SK-N-SH treated with all-trans-retinoic acid at 6 μM for 48 hours (cell line): ENCODE data around the gene SGIP1.

Experiments
- ATAC-seq: fragments of 200-7000 bp; cut with Tn5 transposase; 3 replicates; pipeline ENCODE4 v1.9.1; 2020; ENCODE audit warnings: mild to moderate bottlenecking, moderate library complexity
- ARNTL ChIP-seq: fragments of 450-650 bp; formaldehyde crosslinking; IDR thresholded peaks from 2 replicates; pipeline ENCODE4 v1.5.0; 2020; ENCODE audit warnings: low read depth, mild to moderate bottlenecking, moderate library complexity, borderline replicate concordance
- BACH2 ChIP-seq: fragments of 250-450 bp; sonication (Bioruptor Pico); IDR thresholded peaks from 2 replicates; pipeline ENCODE4 v1.9.0; 2021; ENCODE audit warnings: mild to moderate bottlenecking, borderline replicate concordance
- CREB5 ChIP-seq: fragments of 250-450 bp; sonication (Bioruptor Pico); IDR thresholded peaks from 2 replicates; pipeline ENCODE4 v1.5.1; 2020; ENCODE audit warnings: low read depth, mild to moderate bottlenecking, moderate library complexity
- CSDC2 ChIP-seq: fragments of 250-450 bp; sonication (Bioruptor Pico); IDR thresholded peaks from 2 replicates; pipeline ENCODE4 v1.5.0; 2020; ENCODE audit warnings: mild to moderate bottlenecking, moderate library complexity
- ESRRG ChIP-seq: fragments of 250-450 bp; sonication (Bioruptor Pico); IDR thresholded peaks from 2 replicates; pipeline ENCODE4 v1.6.1; 2021; ENCODE audit warnings: mild to moderate bottlenecking
- GLIS3 ChIP-seq: fragments of 250-450 bp; sonication (Bioruptor Pico); IDR thresholded peaks from 2 replicates; pipeline ENCODE4 v1.5.0; 2020; ENCODE audit warnings: mild to moderate bottlenecking, moderate library complexity
- ISL1 ChIP-seq: fragments of 250-450 bp; sonication (Bioruptor Pico); IDR thresholded peaks from 2 replicates; pipeline ENCODE4 v2.1.2; 2022; ENCODE audit warnings: mild to moderate bottlenecking, moderate library complexity
- OSR1 ChIP-seq: fragments of 250-450 bp; sonication (Bioruptor Pico); IDR thresholded peaks from 2 replicates; pipeline ENCODE4 v1.8.0; 2022; ENCODE audit warnings: moderate library complexity, mild to moderate bottlenecking, inconsistent platforms
- PATZ1 ChIP-seq: fragments of 250-450 bp; sonication (Bioruptor Pico); IDR thresholded peaks from 2 replicates; pipeline ENCODE4 v1.8.0; 2020; ENCODE audit warnings: mild to moderate bottlenecking, moderate library complexity, borderline replicate concordance
- POU6F1 ChIP-seq: fragments of 250-450 bp; sonication (Bioruptor Pico); IDR thresholded peaks from 2 replicates; pipeline ENCODE4 v1.8.0; 2021; ENCODE audit warnings: low read depth, mild to moderate bottlenecking, moderate library complexity, borderline replicate concordance
- PPARA ChIP-seq: fragments of 250-450 bp; sonication (Bioruptor Pico); IDR thresholded peaks from 2 replicates; pipeline ENCODE4 v1.5.0; 2020; ENCODE audit warnings: mild to moderate bottlenecking, borderline replicate concordance
- RARB ChIP-seq: fragments of 250-450 bp; sonication (Bioruptor Pico); IDR thresholded peaks from 2 replicates; pipeline ENCODE4 v1.8.0; 2021; ENCODE audit warnings: mild to moderate bottlenecking, moderate library complexity
- SNAI2 ChIP-seq: fragments of 250-450 bp; sonication (Bioruptor Pico); IDR thresholded peaks from 2 replicates; pipeline ENCODE4 v1.5.0; 2020; ENCODE audit warnings: mild to moderate bottlenecking, moderate library complexity
- TCF4 ChIP-seq: fragments of 250-450 bp; sonication (Bioruptor Pico); IDR thresholded peaks from 2 replicates; pipeline ENCODE4 v1.8.0; 2021; ENCODE audit warnings: mild to moderate bottlenecking, moderate library complexity, borderline replicate concordance
- TOX ChIP-seq: fragments of 250-450 bp; sonication (Bioruptor Pico); IDR thresholded peaks from 2 replicates; pipeline ENCODE4 v1.8.0; 2021; ENCODE audit warnings: mild to moderate bottlenecking, moderate library complexity, borderline replicate concordance
- TSHZ2 ChIP-seq: fragments of 250-450 bp; sonication (Bioruptor Pico); IDR thresholded peaks from 2 replicates; pipeline ENCODE4 v1.5.0; 2020; ENCODE audit warnings: mild to moderate bottlenecking, moderate library complexity
- ZFP30 ChIP-seq: fragments of 450-650 bp; formaldehyde crosslinking; IDR thresholded peaks from 2 replicates; pipeline ENCODE4 v1.5.0; 2022; ENCODE audit warnings: mild to moderate bottlenecking, moderate library complexity
- ZNF565 ChIP-seq: fragments of 450-650 bp; formaldehyde crosslinking; conservative IDR thresholded peaks from 2 replicates; pipeline ENCODE4 v1.5.0; 2020; ENCODE audit warnings: low read depth, mild to moderate bottlenecking, moderate library complexity
- ZNF70 ChIP-seq: fragments of 450-650 bp; formaldehyde crosslinking; IDR thresholded peaks from 2 replicates; pipeline ENCODE4 v1.5.0; 2020; ENCODE audit warnings: mild to moderate bottlenecking, moderate library complexity

The SGIP1 gene

GRCh38 chr1:66527686-66528085, 6.3 kb upstream of the SGIP1 start:
- peak; percentile 42; the same call in 2 of the 3 replicates for ATAC-seq
- TF ChIP-seq RARB (CRISPR knock-in tag) (no peak), TSHZ2 (no peak), ZFP30 (CRISPR knock-in tag) (no peak), PATZ1 (no peak), TCF4 (CRISPR knock-in tag) (no peak), CSDC2 (CRISPR knock-in tag) (no peak), CREB5 (CRISPR knock-in tag) (no peak), ESRRG (CRISPR knock-in tag) (no peak), ZNF70 (CRISPR knock-in tag) (no peak), SNAI2 (CRISPR knock-in tag) (no peak), BACH2 (CRISPR knock-in tag) (no peak), ARNTL (CRISPR knock-in tag) (no peak), ISL1 (CRISPR knock-in tag) (no peak), POU6F1 (CRISPR knock-in tag) (no peak), OSR1 (CRISPR knock-in tag) (no peak)

GRCh38 chr1:66528580-66528979, 5.4 kb upstream of the SGIP1 start:
- no peak for ATAC-seq
- peak; percentile 73 for TF ChIP-seq TCF4 (CRISPR knock-in tag)
- peak; percentile 68; the same call in 1 of the 2 replicates for TF ChIP-seq TSHZ2
- no peak for TF ChIP-seq TOX (CRISPR knock-in tag)
- no peak for TF ChIP-seq PATZ1
- no peak for TF ChIP-seq OSR1 (CRISPR knock-in tag)
- no peak for TF ChIP-seq ISL1 (CRISPR knock-in tag)
- TF ChIP-seq GLIS3 (CRISPR knock-in tag) = no peak
- TF ChIP-seq POU6F1 (CRISPR knock-in tag) = no peak
- TF ChIP-seq ARNTL (CRISPR knock-in tag) = no peak
- no peak for TF ChIP-seq PPARA
- no peak for TF ChIP-seq SNAI2 (CRISPR knock-in tag)
- TF ChIP-seq ZNF565 (CRISPR knock-in tag) = no peak
- no peak for TF ChIP-seq BACH2 (CRISPR knock-in tag)
